Right lobe of liver (tissue), 6 donors: ENCODE data around the gene EFHC2. TPM values are rescaled to one million over a fixed set of nuclear protein-coding genes. Genes with fewer than 3 reads are reported as not detected.
A peak's percentile ranks its signal among the peaks of the same experiment; 100 is the strongest.

Experiments used
- ATAC-seq, 4 donors: fragments of 200-7000 bp; cut with Tn5 transposase; one replicate each; pipeline ENCODE4 v1.9.1; 2020; ENCODE audit warnings: mild to moderate bottlenecking in 4 of 4, moderate library complexity in 4 of 4
- DNase-seq, 3 donors: peaks; one replicate each; pipeline ENCODE4 v3.0.0-alpha.2; 2020
- H3K27ac ChIP-seq, 3 donors: fragments of 200-600 bp; one replicate each; pipeline ENCODE4 v1.8.0; 2022
- H3K27me3 ChIP-seq, 2 donors: fragments of 200-600 bp; one replicate each; pipeline ENCODE4 v1.8.0; 2022
- H3K36me3 ChIP-seq, 4 donors: fragments of 200-600 bp; sonication (generic) in 1 of 4; one replicate each; pipeline versions ENCODE4 v1.5.1 to v1.8.0; 2017 to 2022; ENCODE audit warnings: control low read depth in 1 of 4
- H3K4me1 ChIP-seq, 4 donors: fragments of 200-600 bp; sonication (generic) in 1 of 4; one replicate each; pipeline versions ENCODE4 v1.5.1 to v1.8.0; 2017 to 2022; ENCODE audit warnings: control low read depth in 1 of 4
- H3K4me3 ChIP-seq, 3 donors: fragments of 200-600 bp; one replicate each; pipeline ENCODE4 v1.8.0; 2022
- H3K9me3 ChIP-seq, 4 donors: fragments of 200-600 bp; sonication (generic) in 1 of 4; one replicate each; pipeline versions ENCODE4 v1.5.1 to v1.8.0; 2017 to 2022; ENCODE audit warnings: control low read depth in 1 of 4
- CTCF ChIP-seq, 4 donors: fragments of 200-600 bp in 3 of 4; fragments of 450-650 bp in 1 of 4; IDR thresholded peaks; one replicate each; pipeline versions ENCODE4 v1.5.1 to v1.8.0; 2016 to 2022; ENCODE audit warnings: antibody characterized with exemption in 4 of 4, mild to moderate bottlenecking in 2 of 4
- POLR2A ChIP-seq: fragments of 450-650 bp; IDR thresholded peaks from one replicate; pipeline ENCODE4 v1.6.1; 2017; ENCODE audit warnings: antibody characterized with exemption, mild to moderate bottlenecking
- WGBS: methylation state at CpG from one replicate; pipeline ENCODE4 v1.1.6; 2018; ENCODE audit warnings: low coverage, low lambda C conversion rate; ENCODE audit not compliant: insufficient coverage; ENCODE audit errors: missing lambda C conversion rate; 5-methylcytosine and 5-hydroxymethylcytosine counted together
- intact Hi-C, 2 donors: fragments of 100-400 bp; cut with DNase I; formaldehyde crosslinking; loops; one replicate each; pipeline versions ENCODE4 v1.11.2 to v1.14.1; 2022
- long read RNA-seq: library from polyadenylated mRNA; unstranded; transcript quantifications from one replicate; pipeline ENCODE4 v2.0.0, GENCODE V29; 2019
- total RNA-seq, 6 experiments: library from RNA; depleted of rRNA in 2 of 6; stranded (reverse); fragments of >200 nt in 2 of 6; fragmentation: NEBNext Ultra II Directional in 3 of 6; extraction: Animal tissue kit (Norgen Biotek cat#: 25700) in 3 of 6; gene quantifications; one replicate each; pipeline versions ENCODE4 v1.1.0 to v1.2.4, GENCODE V29; 2016 to 2023
- donor health status: DM: no; HTN: yes; CAD: no.
- donor health status: DM: no; HTN: no; CAD: no.
- donor health status: DM: no; HTN: no; CAD: no.
- donor health status: DM: no; HTN: yes; CAD: no.
- donor health status: DM: no; HTN: yes; CAD: no.

Gene EFHC2
- under 1 TPM in 1 of 6 experiments, not detected in 5; 0.13 TPM for total RNA-seq
- long read RNA-seq, result 0 reads

- peak in 2 of 3 donors; percentile 43 to 58 for DNase-seq
- WGBS, result 33% methylated on average over 10 of the region's 39 CpGs
- intact Hi-C loops, result no loop called here
- Histone ChIP-seq H3K4me3 (peak within 1 kb of the TSS in 2 of 3 donors; percentile 6 to 7), H3K9me3 (no peaks in the 10 kb centered on the region), H3K4me1 (no peaks in the 10 kb centered on the region), H3K27ac (no peak within 1 kb of the TSS), H3K36me3 (no peaks in the 10 kb centered on the region), H3K27me3 (peaks cover 0 to 8% of the 10 kb centered on the region in 2 donors)
- no peak for TF ChIP-seq CTCF (IDR thresholded peaks at IDR 0.05)
- no peak for TF ChIP-seq POLR2A
- ATAC-seq, result peak; percentile 43 to 50 (median 48)
These were observed at the start of gene EFHC2 for GRCh38 chrX:44343412-44344141. TSS of gene EFHC2 (minus strand) at chrX:44343672. CDS start at chrX:44343588, 84 bp downstream.

GRCh38 chrX:44392767-44393166 lies 49.3 kb upstream of the EFHC2 start:
- no peaks in the 10 kb centered on the region for H3K9me3 ChIP-seq
- ATAC-seq (no peak), DNase-seq (no peak)
- intact Hi-C loops, result no loop called here
- no peak overlapping the region for H3K27ac ChIP-seq
- no peaks in the 10 kb centered on the region for H3K36me3 ChIP-seq
- H3K4me1 ChIP-seq, result no peaks in the 10 kb centered on the region
- no peaks in the 10 kb centered on the region for H3K27me3 ChIP-seq
- no peak overlapping the region for H3K4me3 ChIP-seq
- TF ChIP-seq CTCF (IDR thresholded peaks at IDR 0.05), result no peak
- no peak for TF ChIP-seq POLR2A
- WGBS, result 83% methylated on average over 1 of the region's 1 CpG

- no peaks in the 10 kb centered on the region for H3K9me3 ChIP-seq
- H3K4me1 ChIP-seq, result no peaks in the 10 kb centered on the region
- no peak overlapping the region for H3K27ac ChIP-seq
- ATAC-seq (no peak), DNase-seq (no peak)
- H3K4me3 ChIP-seq, result no peak overlapping the region
- TF ChIP-seq POLR2A (no peak), CTCF (IDR thresholded peaks at IDR 0.05) (no peak)
- H3K36me3 ChIP-seq, result no peaks in the 10 kb centered on the region
- no peaks in the 10 kb centered on the region for H3K27me3 ChIP-seq
- intact Hi-C loops, result no loop called here
- WGBS, result 40% methylated on average over 4 of the region's 4 CpGs
These were observed 41.3 kb upstream of the EFHC2 start for GRCh38 chrX:44384688-44385338.

- Histone ChIP-seq H3K9me3 (no peaks in the 10 kb centered on the region), H3K27ac (no peak overlapping the region), H3K27me3 (no peaks in the 10 kb centered on the region), H3K4me1 (no peaks in the 10 kb centered on the region), H3K4me3 (no peak overlapping the region), H3K36me3 (no peaks in the 10 kb centered on the region)
- ATAC-seq, result no peak
- intact Hi-C loops, result no loop called here
- no peak for DNase-seq
- 47% methylated on average over 1 of the region's 1 CpG for WGBS
- TF ChIP-seq CTCF (IDR thresholded peaks at IDR 0.05) (no peak), POLR2A (no peak)
These were observed 39.4 kb upstream of the EFHC2 start for GRCh38 chrX:44382871-44383270.
